HG02623 (cell line): Measurements from ENCODE around the gene MUSTN1.

ENCODE experiments used
- ATAC-seq: cut with Tn5 transposase; IDR thresholded peaks from one replicate; pipeline ENCODE4 v1.9.1; 2021; ENCODE audit warnings: moderate library complexity; ENCODE audit not compliant: unreplicated experiment

MUSTN1 gene

DNA sequence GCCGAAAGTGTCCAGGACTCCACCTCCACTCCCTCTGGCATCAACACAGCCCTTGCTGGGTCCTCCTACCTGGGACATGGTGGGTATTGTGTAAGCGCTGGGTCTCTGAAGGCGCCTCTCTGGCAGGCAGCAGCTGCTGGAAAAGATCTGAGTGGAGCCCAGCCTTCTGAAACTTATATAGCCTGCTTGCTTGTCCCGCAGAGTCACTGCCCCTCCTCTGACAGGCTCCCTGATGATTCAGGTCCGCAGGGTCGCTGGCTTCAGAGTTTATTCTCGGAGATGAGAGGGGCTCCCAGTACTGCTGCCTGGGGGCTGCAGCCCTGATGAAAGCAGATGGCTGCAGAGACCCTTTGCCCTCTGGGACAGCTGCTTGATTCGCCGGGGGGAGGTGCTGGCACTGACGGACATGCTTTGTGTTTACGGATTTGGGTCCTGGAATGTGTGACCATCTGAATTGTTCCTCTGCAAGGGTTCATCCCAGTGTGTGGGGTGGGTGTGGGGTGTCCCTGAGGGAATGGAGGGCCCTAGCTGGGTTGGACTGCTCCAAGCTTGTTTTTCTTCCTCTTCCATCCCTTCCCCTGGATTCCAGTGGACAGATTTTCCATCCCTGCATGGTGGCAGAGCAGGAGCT, at the start of gene MUSTN1:
TSS of gene MUSTN1 (minus strand) at position 149 of the 631 bp plus-strand sequence. CDS start at position 78, 71 bp downstream.
- no peak for ATAC-seq

DNA sequence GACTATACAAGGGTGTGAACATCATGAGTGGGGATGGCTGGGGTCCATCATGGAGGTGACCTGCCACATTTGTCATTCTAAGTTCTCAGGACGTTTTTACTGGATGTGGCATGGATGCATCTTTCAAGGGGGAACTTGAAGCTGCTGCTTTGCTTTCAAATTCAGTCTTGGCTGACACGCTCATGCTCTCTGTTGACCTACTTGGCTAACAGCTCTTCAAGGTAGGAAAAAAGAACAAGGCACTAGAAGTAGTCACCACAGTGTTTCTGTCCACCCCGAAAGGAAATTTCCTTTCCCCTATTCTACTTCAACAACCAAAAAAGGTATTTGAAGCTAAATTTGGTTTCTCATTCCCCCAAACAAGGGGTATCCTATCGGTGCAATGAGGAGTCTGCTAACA, 47.6 kb upstream of the MUSTN1 start:
- no peak for ATAC-seq

DNA sequence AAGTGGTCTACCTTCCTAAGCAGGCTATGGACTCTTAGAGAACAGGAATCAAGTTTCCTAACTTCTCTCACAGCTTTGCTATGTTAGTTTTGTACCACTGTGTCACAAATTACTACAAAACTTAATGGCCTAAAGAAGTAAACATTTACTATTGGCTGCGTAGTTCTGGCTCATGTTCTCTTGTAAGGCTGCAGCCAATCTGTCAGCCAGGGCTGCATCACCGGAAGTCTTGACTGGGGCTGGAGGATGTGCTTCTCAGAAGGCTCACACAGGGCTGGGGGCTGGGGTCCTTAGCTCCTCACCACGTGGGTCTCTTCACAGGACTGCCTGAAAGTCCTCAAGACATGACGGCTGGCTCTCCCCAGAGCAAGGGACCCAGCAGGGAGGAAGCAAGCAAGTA, 47.1 kb upstream of the MUSTN1 start:
- ATAC-seq, result no peak

- ATAC-seq, result peak; percentile 45
Measured at GRCh38 chr3:52880474-52880873, 45.7 kb upstream of the MUSTN1 start.

DNA sequence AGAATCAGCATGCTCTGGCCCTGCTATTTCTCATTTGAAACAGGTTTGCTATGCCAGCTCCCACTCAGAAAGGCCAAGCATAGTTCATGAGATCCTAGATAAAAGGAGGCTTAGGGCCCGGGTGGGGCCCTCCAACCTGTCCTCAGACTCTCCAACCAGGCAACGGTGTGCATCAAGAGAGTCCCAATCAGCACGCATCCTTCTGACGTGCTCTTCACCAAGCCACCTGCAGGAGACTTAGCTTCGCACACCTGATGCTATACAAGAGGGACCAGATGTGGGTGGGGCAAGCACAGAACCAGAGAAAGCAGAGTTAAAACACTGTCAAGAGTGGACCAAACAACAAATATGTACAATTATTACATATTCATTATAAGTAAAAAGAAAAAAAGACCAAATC, 45.2 kb upstream of the MUSTN1 start:
- ATAC-seq, result peak; percentile 28

DNA sequence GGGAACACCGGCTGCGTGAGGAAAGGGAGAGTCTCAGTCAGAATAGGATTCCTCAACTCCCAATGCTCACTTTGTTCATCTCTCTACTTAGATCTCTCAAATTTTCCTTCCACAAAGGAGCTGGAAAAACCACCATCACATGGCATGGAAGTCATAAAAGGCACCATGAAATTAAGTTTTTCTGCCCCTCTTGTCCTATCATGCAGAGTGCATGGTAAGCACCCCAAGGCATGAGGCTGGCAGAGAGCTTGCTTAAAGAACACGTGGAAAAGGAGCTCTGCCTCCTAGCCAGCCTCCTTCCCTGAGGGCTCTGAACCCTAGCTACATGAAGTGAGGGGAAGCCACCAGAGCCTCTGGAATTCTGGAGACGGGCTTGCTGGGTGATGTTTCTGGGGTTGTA, 44.8 kb upstream of the MUSTN1 start:
- ATAC-seq, result no peak

DNA sequence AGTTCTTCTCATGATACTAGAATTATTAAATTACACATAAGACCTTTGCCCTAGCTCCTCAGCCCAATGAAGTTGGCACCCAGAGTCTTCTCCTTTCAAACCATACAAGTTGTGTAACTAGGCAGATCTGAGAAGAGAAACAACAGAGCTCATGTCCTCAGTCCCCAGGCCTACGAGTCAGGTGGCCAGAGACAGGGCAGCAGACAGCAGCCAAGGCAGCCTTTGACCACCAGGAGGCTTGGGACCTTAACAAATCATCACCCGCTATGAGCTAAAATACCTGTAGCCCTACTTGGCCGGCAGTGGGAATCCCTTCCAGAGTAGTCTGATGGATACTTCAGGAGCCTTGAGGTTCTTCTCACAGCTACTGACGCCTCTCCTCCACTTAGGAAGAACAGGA, 44.3 kb upstream of the MUSTN1 start:
- no peak for ATAC-seq

- no peak for ATAC-seq
Measured at GRCh38 chr3:52877085-52877484, 42.3 kb upstream of the MUSTN1 start.

- no peak for ATAC-seq
Measured at GRCh38 chr3:52874864-52875587, 40.2 kb upstream of the MUSTN1 start.

GRCh38 chr3:52874160-52874701, 39.4 kb upstream of the MUSTN1 start:
- no peak for ATAC-seq

DNA sequence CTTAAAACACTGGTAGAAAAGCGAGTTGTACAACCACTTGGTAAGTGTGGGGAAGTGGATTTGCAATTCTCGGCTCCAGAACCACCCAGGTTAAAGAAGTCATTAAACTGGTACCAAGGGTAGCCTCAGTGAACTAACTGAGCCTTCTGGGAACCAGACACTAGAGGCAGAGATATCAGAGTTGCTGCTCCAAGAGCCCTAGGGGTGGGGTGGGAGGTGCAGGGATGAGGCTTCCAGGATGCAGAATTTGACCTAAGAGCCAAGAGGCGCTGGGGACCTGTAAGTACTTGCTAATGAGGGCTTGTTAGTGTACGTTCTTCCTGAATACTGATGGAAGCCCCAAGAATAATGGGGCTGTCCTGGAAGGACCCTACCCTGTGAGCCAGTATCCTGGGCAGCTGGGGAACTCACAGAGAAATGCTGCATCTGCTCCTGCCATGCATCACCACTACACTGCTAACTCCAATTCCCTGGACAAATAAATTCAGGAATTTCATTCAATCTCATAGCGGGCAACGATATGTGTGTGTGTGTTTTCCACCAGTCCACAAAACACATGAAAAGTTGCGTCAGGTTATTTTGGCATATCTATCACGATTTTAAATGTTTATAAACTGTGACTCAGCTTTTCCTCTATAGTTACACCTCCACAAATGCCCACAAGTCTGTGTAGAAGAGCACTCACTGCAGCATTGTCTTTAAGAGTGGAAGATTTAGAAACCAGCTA, 38.8 kb upstream of the MUSTN1 start:
- no peak for ATAC-seq

DNA sequence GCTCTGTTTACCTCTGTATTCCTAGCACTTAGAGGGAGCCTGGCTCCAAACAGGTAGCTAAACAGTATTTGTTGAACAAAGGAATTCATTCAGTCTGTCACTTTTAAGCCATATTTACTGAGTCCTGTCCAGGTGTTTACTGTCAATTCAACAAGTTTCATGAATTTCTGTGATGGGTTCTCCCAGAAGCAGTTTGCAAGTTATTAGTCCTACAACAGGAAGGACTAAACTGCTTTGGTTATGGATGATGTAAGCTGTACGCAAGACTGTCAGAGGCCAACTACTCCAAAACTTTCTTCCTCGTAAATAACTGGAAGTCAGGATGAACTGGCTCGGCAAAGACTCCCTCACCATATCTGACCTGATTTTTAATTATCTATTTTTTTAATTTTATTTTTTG, 37.4 kb upstream of the MUSTN1 start:
- no peak for ATAC-seq

GRCh38 chr3:52871761-52872160, 36.9 kb upstream of the MUSTN1 start:
- no peak for ATAC-seq

DNA sequence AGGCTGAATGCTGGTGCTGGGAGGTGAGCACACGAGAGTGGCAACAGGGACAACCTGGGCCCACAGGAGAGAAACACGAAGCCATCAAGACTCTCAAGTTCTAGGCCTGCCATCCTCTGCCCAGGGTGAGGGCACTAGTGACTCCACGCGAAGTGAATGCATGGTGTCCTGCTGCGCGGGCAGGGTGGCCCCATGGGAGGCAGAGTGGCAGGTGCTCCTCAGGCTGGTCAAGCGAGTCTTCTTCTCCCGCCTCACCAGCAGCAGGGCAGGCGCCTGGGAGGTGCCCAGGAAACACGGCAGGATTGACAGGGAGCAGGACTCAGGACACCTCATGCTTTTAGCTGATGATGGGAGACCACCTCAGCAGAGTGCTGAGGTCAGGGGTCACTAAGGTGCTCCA, 35.7 kb upstream of the MUSTN1 start:
- no peak for ATAC-seq

DNA sequence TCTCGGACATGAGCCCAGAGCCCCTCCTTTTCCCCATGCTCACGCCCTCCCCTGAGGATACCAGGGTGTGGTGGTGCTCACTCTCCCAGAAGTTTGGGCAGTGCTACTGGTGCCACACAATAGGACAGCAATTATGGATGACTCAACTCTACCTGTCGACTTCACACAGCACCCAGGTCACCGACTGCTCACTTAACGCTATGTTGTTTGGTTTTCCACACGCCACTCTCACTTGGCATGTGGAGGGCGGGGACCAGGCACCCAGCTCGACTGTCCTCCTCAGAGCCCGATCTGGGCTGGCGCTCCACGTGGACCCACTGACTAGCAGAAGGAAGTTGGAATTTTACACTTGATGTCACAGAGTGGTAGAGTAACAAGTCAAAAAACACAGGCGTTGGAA, 31.6 kb upstream of the MUSTN1 start:
- ATAC-seq, result no peak

DNA sequence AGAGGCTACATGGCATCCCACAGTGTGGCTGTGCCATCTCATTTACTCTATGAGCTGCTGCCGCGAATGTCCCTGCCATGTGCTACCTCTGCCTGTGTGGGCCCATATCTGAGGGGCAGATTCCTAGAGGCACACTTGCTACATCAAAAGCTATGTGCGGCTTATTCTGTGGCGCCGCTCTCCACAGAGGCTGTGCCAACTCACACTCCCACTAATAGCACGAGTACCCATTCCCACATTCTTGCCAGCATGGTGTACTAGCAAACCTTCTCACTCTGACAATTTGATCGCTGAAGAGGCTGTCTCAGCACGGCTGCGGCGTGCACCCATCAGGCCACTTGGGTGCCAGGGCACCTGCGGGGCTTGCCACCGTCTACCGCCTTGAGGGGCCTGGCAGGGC, 31.2 kb upstream of the MUSTN1 start:
- no peak for ATAC-seq

DNA sequence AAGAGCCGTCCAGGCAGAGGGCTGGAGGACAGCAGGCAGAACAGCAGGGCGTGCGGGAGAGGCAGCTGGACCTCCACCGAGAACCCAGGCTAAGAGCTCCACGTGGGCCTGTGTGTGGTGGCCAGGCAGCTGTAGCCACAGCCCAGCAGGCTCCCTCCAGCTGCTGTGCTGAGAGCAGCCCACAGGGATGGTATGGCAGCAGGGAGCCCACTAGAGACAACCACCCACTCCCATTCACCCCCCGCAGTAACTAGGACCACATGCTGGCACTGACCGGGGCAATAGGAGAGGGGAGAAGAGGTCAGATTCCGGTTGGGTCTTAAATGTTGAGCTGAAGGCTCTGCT, 25.6 kb upstream of the MUSTN1 start:
- no peak for ATAC-seq

GRCh38 chr3:52859686-52860423, 25.0 kb upstream of the MUSTN1 start:
- no peak for ATAC-seq

GRCh38 chr3:52857864-52858263, 23.0 kb upstream of the MUSTN1 start:
- no peak for ATAC-seq

DNA sequence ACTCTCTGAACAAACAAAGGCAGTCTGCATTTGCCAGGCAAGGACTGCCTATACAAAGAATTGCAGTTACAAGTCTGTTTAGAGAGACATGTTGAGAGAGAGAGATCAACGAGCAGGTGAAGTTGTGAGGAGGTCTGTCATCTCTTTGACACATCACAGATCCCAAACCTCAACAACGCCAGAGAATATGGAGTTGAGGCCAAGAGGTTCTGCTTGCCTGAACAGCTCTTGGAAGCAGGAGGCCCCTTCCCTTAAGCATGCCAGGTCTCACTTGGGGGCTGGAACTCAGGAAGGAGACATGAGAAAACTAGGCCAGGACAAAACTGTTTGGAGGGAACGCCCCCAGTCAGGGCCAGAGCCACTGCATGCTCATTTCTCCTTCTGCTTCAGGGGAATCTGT, 22.3 kb upstream of the MUSTN1 start:
- no peak for ATAC-seq

DNA sequence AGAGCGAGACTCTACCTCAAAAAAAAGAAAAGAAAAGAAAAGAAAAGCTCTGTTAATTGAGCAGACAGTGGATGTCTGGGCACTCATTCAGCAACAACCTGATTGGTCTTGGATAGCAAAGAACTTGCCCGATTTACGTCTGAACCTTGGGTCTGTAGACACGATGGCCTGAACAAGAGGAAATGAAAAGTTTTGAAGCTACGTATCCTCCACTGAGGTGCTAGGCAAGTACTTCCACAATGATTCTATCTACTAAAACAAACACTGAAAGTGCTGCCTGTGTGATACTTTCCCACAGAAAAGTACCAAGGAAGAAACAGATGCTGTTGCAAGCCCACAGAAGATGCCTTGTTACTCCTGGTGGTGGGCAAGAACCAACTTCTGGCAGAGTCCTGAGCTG, 21.8 kb upstream of the MUSTN1 start:
- no peak for ATAC-seq
